Fibroblast of skin of abdomen (primary cell): Measurements from ENCODE around the gene OR13D1. TPM values are rescaled to one million over a fixed set of nuclear protein-coding genes. Genes with fewer than 3 reads are reported as not detected.
"Not testable (repeated sequence)": the region's sequence is repeated elsewhere in the genome, so short reads cannot be mapped to it uniquely, and the experiment has no call there.

Source experiments
- DNase-seq: peaks from one replicate; pipeline ENCODE4 v3.0.0-alpha.2; 2013
- polyA plus RNA-seq, 2 experiments: library from polyadenylated mRNA; unstranded; fragments of 120-200 nt; gene quantifications; one replicate each; pipeline ENCODE4 v1.2.1, GENCODE V29; 2013; ENCODE audit not compliant: insufficient read length in 2 of 2

The OR13D1 gene
- polyA plus RNA-seq (2013, experiment 1 of 2; ENCODE audit: insufficient read length): not detected
- polyA plus RNA-seq (2013, experiment 2 of 2; ENCODE audit: insufficient read length): not detected

GRCh38 chr9:104694218-104694617 lies at the start of gene OR13D1:
Gene OR13D1 (plus strand): TSS chr9:104694518. CDS start chr9:104694518, 0 bp downstream.
- DNase-seq: no peak

- DNase-seq: no peak
Measured at GRCh38 chr9:104658496-104659195, 35.7 kb upstream of the OR13D1 start.

- DNase-seq: peak; percentile 59
Measured at GRCh38 chr9:104675611-104676010, 18.7 kb upstream of the OR13D1 start.

GRCh38 chr9:104682642-104683041 lies 11.7 kb upstream of the OR13D1 start:
- peak; percentile 54 for DNase-seq

GRCh38 chr9:104686081-104686480 lies 8.2 kb upstream of the OR13D1 start:
- DNase-seq: no peak

- DNase-seq: peak; percentile 2
Measured at GRCh38 chr9:104700306-104700705, 6.0 kb downstream of the OR13D1 start.

- DNase-seq: not testable (repeated sequence)
Measured at GRCh38 chr9:104708737-104709136, 14.4 kb downstream of the OR13D1 start.

- no peak for DNase-seq
Measured at GRCh38 chr9:104711604-104712003, 17.3 kb downstream of the OR13D1 start.

GRCh38 chr9:104725014-104725413 lies 30.7 kb downstream of the OR13D1 start:
- no peak for DNase-seq

- no peak for DNase-seq
Measured at GRCh38 chr9:104738452-104738851, 44.1 kb downstream of the OR13D1 start.

- peak; percentile 73 for DNase-seq
Measured at GRCh38 chr9:104740621-104741020, 46.3 kb downstream of the OR13D1 start.

- peak; percentile 64 for DNase-seq
Measured at GRCh38 chr9:104743376-104743985, 49.2 kb downstream of the OR13D1 start.
